ENCODE data around the gene TMEM135.
"Not testable (repeated sequence)": the region's sequence is repeated elsewhere in the genome, so short reads cannot be mapped to it uniquely, and the experiment has no call there.

The TMEM135 gene

DNA sequence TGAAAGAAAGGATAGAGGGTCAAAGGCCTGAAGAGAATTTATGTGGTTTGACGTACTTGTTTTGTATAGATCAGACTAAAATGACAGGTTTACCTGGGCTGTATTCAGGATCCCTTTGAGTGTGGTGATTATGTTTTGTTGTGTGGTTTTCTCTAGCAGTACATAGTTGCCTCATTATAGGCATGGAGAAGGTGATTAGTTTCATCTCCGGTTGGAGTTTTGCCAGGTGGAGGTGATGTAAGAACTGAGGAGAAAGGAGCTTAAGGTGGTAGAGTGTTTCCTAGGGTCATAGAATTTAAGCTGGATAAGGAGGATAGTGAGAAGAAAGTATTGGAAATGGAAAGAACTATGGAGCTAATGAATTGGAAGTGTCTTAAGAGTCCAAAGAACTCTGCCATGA lies 229.0 kb downstream of the TMEM135 start:
- no peak overlapping the region for H3K4me2 ChIP-seq (ENCODE audit: low read length, poor library complexity, severe bottlenecking)
- H3K27ac ChIP-seq (ENCODE audit: low read length, poor library complexity, severe bottlenecking), result no peak overlapping the region
- H3K4me1 ChIP-seq (ENCODE audit: control insufficient read depth, insufficient read depth, low read depth, low read length), result no peaks in the 10 kb centered on the region
- no peak overlapping the region for H3K18ac ChIP-seq (ENCODE audit: low read depth in 1 of 2, low read length in 2 of 2)
- 95% methylated on average over 2 of the region's 2 CpGs for WGBS
- H3K4me3 ChIP-seq (ENCODE audit: insufficient read depth in 1 of 2, low read depth in 1 of 2, low read length in 2 of 2), result no peak overlapping the region
- no peaks in the 10 kb centered on the region for H3K27me3 ChIP-seq (ENCODE audit: control insufficient read depth in 1 of 2, insufficient read depth in 1 of 2, low read length in 2 of 2)
- no peak overlapping the region for H2BK15ac ChIP-seq (ENCODE audit: low read depth, poor library complexity, severe bottlenecking)
- H3K14ac ChIP-seq (ENCODE audit: low read length in 2 of 2), result no peak overlapping the region
- no peak overlapping the region for H4K8ac ChIP-seq (ENCODE audit: low read length)
- H2BK5ac ChIP-seq (ENCODE audit: low read depth, low read length, poor library complexity, severe bottlenecking), result no peak overlapping the region
- H3K9ac ChIP-seq (ENCODE audit: low read length), result no peak overlapping the region
- H3K36me3 ChIP-seq (ENCODE audit: control insufficient read depth in 1 of 2, insufficient read depth in 2 of 2, low read depth in 1 of 2, low read length in 2 of 2), result no peaks in the 10 kb centered on the region
- no peak overlapping the region for H4K91ac ChIP-seq (ENCODE audit: low read length)
- H2AK5ac ChIP-seq (ENCODE audit: low read length, severe bottlenecking), result no peak overlapping the region
- no peak overlapping the region for H3K23ac ChIP-seq (ENCODE audit: low read length in 2 of 2)
- no peak overlapping the region for H3K4ac ChIP-seq (ENCODE audit: low read depth in 1 of 2, low read length in 2 of 2)
- peaks cover 2% of the 10 kb centered on the region for H3K79me1 ChIP-seq (replicated peaks; ENCODE audit: low read length, poor library complexity, severe bottlenecking)
- H2AFZ ChIP-seq (ENCODE audit: low read depth, low read length), result no peak overlapping the region
- H2BK12ac ChIP-seq (ENCODE audit: low read length in 2 of 2), result no peak overlapping the region
- H2BK120ac ChIP-seq (ENCODE audit: low read depth, low read length), result no peak overlapping the region
- H3K9me3 ChIP-seq (ENCODE audit: control insufficient read depth, low read length), result no peaks in the 10 kb centered on the region
- DNase-seq, result no peak

DNA sequence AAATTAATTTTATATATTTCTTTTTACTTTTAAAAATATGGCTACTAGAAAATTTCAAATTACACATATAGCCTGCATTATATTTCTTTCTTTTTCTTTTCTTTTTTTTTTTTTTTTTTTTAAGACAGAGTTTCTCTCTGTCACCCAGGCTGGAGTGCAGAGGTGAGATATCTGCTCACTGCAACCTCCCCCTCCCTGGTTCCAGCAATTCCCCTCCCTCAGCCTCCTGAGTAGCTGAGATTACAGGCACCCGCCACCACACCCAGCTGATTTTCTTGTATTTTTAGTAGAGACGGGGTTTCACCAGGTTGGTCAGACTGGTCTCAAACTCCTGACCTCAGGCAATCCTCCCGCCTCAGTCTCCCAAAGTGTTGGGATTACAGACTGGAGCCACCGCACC lies 234.2 kb downstream of the TMEM135 start:
- not testable (repeated sequence) for H3K9me3 ChIP-seq (ENCODE audit: control insufficient read depth, low read length); H4K91ac ChIP-seq (ENCODE audit: low read length); H2BK120ac ChIP-seq (ENCODE audit: low read depth, low read length); H3K27me3 ChIP-seq (ENCODE audit: control insufficient read depth in 1 of 2, insufficient read depth in 1 of 2, low read length in 2 of 2); H3K36me3 ChIP-seq (ENCODE audit: control insufficient read depth in 1 of 2, insufficient read depth in 2 of 2, low read depth in 1 of 2, low read length in 2 of 2); H2BK12ac ChIP-seq (ENCODE audit: low read length in 2 of 2); H3K9ac ChIP-seq (ENCODE audit: low read length); H3K18ac ChIP-seq (ENCODE audit: low read depth in 1 of 2, low read length in 2 of 2); H3K4ac ChIP-seq (ENCODE audit: low read depth in 1 of 2, low read length in 2 of 2); H3K4me1 ChIP-seq (ENCODE audit: control insufficient read depth, insufficient read depth, low read depth, low read length); H4K8ac ChIP-seq (ENCODE audit: low read length); H3K23ac ChIP-seq (ENCODE audit: low read length in 2 of 2); H3K4me2 ChIP-seq (ENCODE audit: low read length, poor library complexity, severe bottlenecking); H2AFZ ChIP-seq (ENCODE audit: low read depth, low read length); H3K27ac ChIP-seq (ENCODE audit: low read length, poor library complexity, severe bottlenecking); H3K14ac ChIP-seq (ENCODE audit: low read length in 2 of 2); H2BK5ac ChIP-seq (ENCODE audit: low read depth, low read length, poor library complexity, severe bottlenecking); H2AK5ac ChIP-seq (ENCODE audit: low read length, severe bottlenecking); DNase-seq; H2BK15ac ChIP-seq (ENCODE audit: low read depth, poor library complexity, severe bottlenecking); H3K79me1 ChIP-seq (replicated peaks; ENCODE audit: low read length, poor library complexity, severe bottlenecking); H3K4me3 ChIP-seq (ENCODE audit: insufficient read depth in 1 of 2, low read depth in 1 of 2, low read length in 2 of 2)
- 100% methylated on average over 3 of the region's 4 CpGs for WGBS

DNA sequence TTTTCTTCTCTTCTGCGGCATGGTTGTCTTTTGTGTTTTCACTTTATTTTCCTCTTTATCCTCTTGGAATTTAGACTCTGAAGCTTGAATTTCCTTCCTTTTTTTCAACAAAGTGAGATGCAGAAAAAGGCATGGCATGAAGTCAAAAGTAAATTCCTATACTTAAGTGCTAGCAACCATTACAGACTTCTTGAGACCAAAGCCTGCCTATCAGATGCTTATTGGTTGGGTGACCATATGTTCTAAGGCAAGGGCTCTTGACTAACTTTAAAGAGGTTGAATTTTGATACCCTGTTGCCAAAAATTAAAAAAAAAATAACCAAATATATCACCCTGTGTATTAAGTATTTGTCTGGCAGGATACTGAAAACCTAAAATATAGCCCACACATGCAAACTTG lies 237.4 kb downstream of the TMEM135 start:
- H3K14ac ChIP-seq (ENCODE audit: low read length in 2 of 2), result no peak overlapping the region
- H3K4ac ChIP-seq (ENCODE audit: low read depth in 1 of 2, low read length in 2 of 2), result no peak overlapping the region
- H3K27ac ChIP-seq (ENCODE audit: low read length, poor library complexity, severe bottlenecking), result no peak overlapping the region
- no peak overlapping the region for H3K4me2 ChIP-seq (ENCODE audit: low read length, poor library complexity, severe bottlenecking)
- H3K4me1 ChIP-seq (ENCODE audit: control insufficient read depth, insufficient read depth, low read depth, low read length), result no peaks in the 10 kb centered on the region
- H3K23ac ChIP-seq (ENCODE audit: low read length in 2 of 2), result no peak overlapping the region
- H4K91ac ChIP-seq (ENCODE audit: low read length), result no peak overlapping the region
- H2BK120ac ChIP-seq (ENCODE audit: low read depth, low read length), result no peak overlapping the region
- H4K8ac ChIP-seq (ENCODE audit: low read length), result no peak overlapping the region
- 100% methylated on average over 1 of the region's 1 CpG for WGBS
- H3K4me3 ChIP-seq (ENCODE audit: insufficient read depth in 1 of 2, low read depth in 1 of 2, low read length in 2 of 2), result no peak overlapping the region
- H3K27me3 ChIP-seq (ENCODE audit: control insufficient read depth in 1 of 2, insufficient read depth in 1 of 2, low read length in 2 of 2), result no peaks in the 10 kb centered on the region
- no peak overlapping the region for H3K9ac ChIP-seq (ENCODE audit: low read length)
- H3K9me3 ChIP-seq (ENCODE audit: control insufficient read depth, low read length), result no peaks in the 10 kb centered on the region
- no peaks in the 10 kb centered on the region for H3K36me3 ChIP-seq (ENCODE audit: control insufficient read depth in 1 of 2, insufficient read depth in 2 of 2, low read depth in 1 of 2, low read length in 2 of 2)
- H3K79me1 ChIP-seq (replicated peaks; ENCODE audit: low read length, poor library complexity, severe bottlenecking), result peaks cover 6% of the 10 kb centered on the region
- H3K18ac ChIP-seq (ENCODE audit: low read depth in 1 of 2, low read length in 2 of 2), result no peak overlapping the region
- H2AK5ac ChIP-seq (ENCODE audit: low read length, severe bottlenecking), result no peak overlapping the region
- no peak overlapping the region for H2BK15ac ChIP-seq (ENCODE audit: low read depth, poor library complexity, severe bottlenecking)
- no peak for DNase-seq
- no peak overlapping the region for H2AFZ ChIP-seq (ENCODE audit: low read depth, low read length)
- H2BK12ac ChIP-seq (ENCODE audit: low read length in 2 of 2), result no peak overlapping the region
- no peak overlapping the region for H2BK5ac ChIP-seq (ENCODE audit: low read depth, low read length, poor library complexity, severe bottlenecking)

DNA sequence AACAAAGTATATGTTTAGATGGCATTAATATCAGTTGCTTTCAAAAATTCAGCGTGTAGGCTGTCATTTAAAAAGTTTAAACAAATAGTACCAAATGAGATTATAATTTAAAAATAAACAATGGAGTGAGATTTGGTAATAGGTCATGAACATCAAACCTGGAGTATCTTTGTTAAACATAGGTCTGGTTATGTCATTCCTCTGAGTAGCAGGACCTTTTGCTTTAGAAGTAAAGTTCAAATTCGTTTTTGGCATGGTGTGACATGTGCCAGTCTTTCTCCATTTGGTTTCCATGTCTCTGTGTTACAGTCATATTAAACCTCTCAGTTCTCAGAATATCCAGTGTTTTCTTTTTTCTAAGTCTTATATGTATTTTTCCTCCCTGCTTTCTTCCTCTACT lies 242.4 kb downstream of the TMEM135 start:
- Histone ChIP-seq H3K9me3 (ENCODE audit: control insufficient read depth, low read length) (no peaks in the 10 kb centered on the region), H3K27me3 (ENCODE audit: control insufficient read depth in 1 of 2, insufficient read depth in 1 of 2, low read length in 2 of 2) (no peaks in the 10 kb centered on the region), H2BK12ac (ENCODE audit: low read length in 2 of 2) (no peak overlapping the region), H3K23ac (ENCODE audit: low read length in 2 of 2) (no peak overlapping the region), H2BK5ac (ENCODE audit: low read depth, low read length, poor library complexity, severe bottlenecking) (no peak overlapping the region), H3K4me3 (ENCODE audit: insufficient read depth in 1 of 2, low read depth in 1 of 2, low read length in 2 of 2) (no peak overlapping the region), H3K4ac (ENCODE audit: low read depth in 1 of 2, low read length in 2 of 2) (no peak overlapping the region), H2BK120ac (ENCODE audit: low read depth, low read length) (no peak overlapping the region), H3K27ac (ENCODE audit: low read length, poor library complexity, severe bottlenecking) (no peak overlapping the region), H3K4me2 (ENCODE audit: low read length, poor library complexity, severe bottlenecking) (no peak overlapping the region), H2BK15ac (ENCODE audit: low read depth, poor library complexity, severe bottlenecking) (no peak overlapping the region), H3K4me1 (ENCODE audit: control insufficient read depth, insufficient read depth, low read depth, low read length) (no peaks in the 10 kb centered on the region), H4K91ac (ENCODE audit: low read length) (no peak overlapping the region), H4K8ac (ENCODE audit: low read length) (no peak overlapping the region), H2AK5ac (ENCODE audit: low read length, severe bottlenecking) (no peak overlapping the region), H3K18ac (ENCODE audit: low read depth in 1 of 2, low read length in 2 of 2) (no peak overlapping the region), H3K36me3 (ENCODE audit: control insufficient read depth in 1 of 2, insufficient read depth in 2 of 2, low read depth in 1 of 2, low read length in 2 of 2) (no peaks in the 10 kb centered on the region), H3K9ac (ENCODE audit: low read length) (no peak overlapping the region), H3K79me1 (replicated peaks; ENCODE audit: low read length, poor library complexity, severe bottlenecking) (peaks cover 1% of the 10 kb centered on the region), H3K14ac (ENCODE audit: low read length in 2 of 2) (no peak overlapping the region), H2AFZ (ENCODE audit: low read depth, low read length) (no peak overlapping the region)
- WGBS, result no CpG with 5 or more reads among the region's 2 CpGs
- DNase-seq, result no peak

Measured in mesenchymal stem cell (in vitro differentiated cells and primary cell).